Uterus (tissue), 4 donors: ENCODE results near the gene BANK1. TPM values are rescaled to one million over a fixed set of nuclear protein-coding genes. Genes with fewer than 3 reads are reported as not detected.

Experiments used
- DNase-seq, 2 donors: peaks; one replicate each; pipeline ENCODE4 v3.0.0-alpha.2; 2019 to 2020
- H3K27ac ChIP-seq, 2 donors: fragments of 200-600 bp; sonication (generic); 1 replicate in 1 of 2; 2 replicates in 1 of 2; pipeline ENCODE4 v1.5.1; 2016 to 2018
- H3K27me3 ChIP-seq, 2 donors: fragments of 200-600 bp; sonication (generic); one replicate each; pipeline ENCODE4 v1.5.1; 2018 to 2019; ENCODE audit warnings: control low read depth in 1 of 2
- H3K36me3 ChIP-seq, 2 donors: fragments of 200-600 bp; sonication (generic); one replicate each; pipeline ENCODE4 v1.5.1; 2019; ENCODE audit warnings: control low read depth in 1 of 2
- H3K4me1 ChIP-seq, 2 donors: fragments of 200-600 bp; sonication (generic); one replicate each; pipeline ENCODE4 v1.5.1; 2018 to 2019; ENCODE audit warnings: control low read depth in 1 of 2
- H3K4me3 ChIP-seq, 2 donors: fragments of 200-600 bp; sonication (generic); 1 replicate in 1 of 2; 2 replicates in 1 of 2; pipeline ENCODE4 v1.5.1; 2018 to 2019; ENCODE audit warnings: mild to moderate bottlenecking in 1 of 2
- H3K9me3 ChIP-seq, 2 donors: fragments of 200-600 bp; sonication (generic); one replicate each; pipeline ENCODE4 v1.5.1; 2019; ENCODE audit warnings: control low read depth in 1 of 2
- CTCF ChIP-seq, 4 experiments: fragments of 200-600 bp in 2 of 4; fragments of 450-650 bp in 2 of 4; sonication (generic) in 2 of 4; IDR thresholded peaks; one replicate each; pipeline ENCODE4 v1.5.1; 2016 to 2019; ENCODE audit warnings: antibody characterized with exemption in 4 of 4, mild to moderate bottlenecking in 2 of 4, moderate library complexity in 1 of 4
- POLR2A ChIP-seq, 2 donors: fragments of 450-650 bp; IDR thresholded peaks; one replicate each; pipeline ENCODE4 v1.6.1; 2016; ENCODE audit warnings: antibody characterized with exemption in 2 of 2, mild to moderate bottlenecking in 1 of 2, moderate library complexity in 1 of 2
- intact Hi-C: fragments of 100-400 bp; cut with DNase I; formaldehyde crosslinking; loops from one replicate; pipeline ENCODE4 v1.15.1; 2023; ENCODE audit warnings: low total_unique reads
- total RNA-seq, 4 donors: library from RNA; depleted of rRNA in 3 of 4; stranded (reverse); fragments of >200 nt in 3 of 4; gene quantifications; one replicate each; pipeline versions ENCODE4 v1.1.0 to v1.2.4, GENCODE V29; 2014 to 2023
- donor health status: DM: yes; HTN: yes; CAD: no.

The BANK1 gene
- total RNA-seq, 4 donors from 2014 or later, result 0.49 to 3.1 (median 0.59) TPM; not detected in 1

- Histone ChIP-seq H3K27ac (no peak overlapping the region), H3K27me3 (no peaks in the 10 kb centered on the region), H3K9me3 (no peaks in the 10 kb centered on the region), H3K4me1 (no peaks in the 10 kb centered on the region), H3K4me3 (no peak overlapping the region), H3K36me3 (no peaks in the 10 kb centered on the region)
- DNase-seq, result no peak
- intact Hi-C loops, result no loop called here
- no peak for TF ChIP-seq CTCF (IDR thresholded peaks at IDR 0.05)
- TF ChIP-seq POLR2A (IDR thresholded peaks at IDR 0.05), result no peak
Observed at GRCh38 chr4:101862595-101862994, 72.1 kb downstream of the BANK1 start.

- H3K27me3 ChIP-seq, result no peaks in the 10 kb centered on the region
- no peaks in the 10 kb centered on the region for H3K4me1 ChIP-seq
- TF ChIP-seq CTCF (IDR thresholded peaks at IDR 0.05) (no peak), POLR2A (IDR thresholded peaks at IDR 0.05) (no peak)
- intact Hi-C loops, result no loop called here
- H3K9me3 ChIP-seq, result no peaks in the 10 kb centered on the region
- H3K36me3 ChIP-seq, result no peaks in the 10 kb centered on the region
- no peak overlapping the region for H3K27ac ChIP-seq
- H3K4me3 ChIP-seq, result no peak overlapping the region
- DNase-seq, result no peak
Observed at GRCh38 chr4:101864660-101865059, 74.1 kb downstream of the BANK1 start.

- Histone ChIP-seq H3K27me3 (no peaks in the 10 kb centered on the region), H3K9me3 (no peaks in the 10 kb centered on the region), H3K27ac (no peak overlapping the region), H3K4me3 (no peak overlapping the region), H3K36me3 (no peaks in the 10 kb centered on the region), H3K4me1 (no peaks in the 10 kb centered on the region)
- DNase-seq, result no peak
- intact Hi-C loops, result no loop called here
- TF ChIP-seq CTCF (IDR thresholded peaks at IDR 0.05), result no peak
- no peak for TF ChIP-seq POLR2A (IDR thresholded peaks at IDR 0.05)
Observed at GRCh38 chr4:101865501-101866062, 75.1 kb downstream of the BANK1 start.

GRCh38 chr4:101870874-101871273 is 80.3 kb downstream of the BANK1 start:
- intact Hi-C loops, result no loop called here
- no peaks in the 10 kb centered on the region for H3K27me3 ChIP-seq
- DNase-seq, result no peak
- H3K27ac ChIP-seq, result no peak overlapping the region
- H3K4me1 ChIP-seq, result no peaks in the 10 kb centered on the region
- H3K4me3 ChIP-seq, result no peak overlapping the region
- H3K36me3 ChIP-seq, result no peaks in the 10 kb centered on the region
- TF ChIP-seq POLR2A (IDR thresholded peaks at IDR 0.05) (no peak), CTCF (IDR thresholded peaks at IDR 0.05) (no peak)
- H3K9me3 ChIP-seq, result no peaks in the 10 kb centered on the region

- TF ChIP-seq POLR2A (IDR thresholded peaks at IDR 0.05) (no peak), CTCF (IDR thresholded peaks at IDR 0.05) (no peak)
Observed at GRCh38 chr4:101871962-101872676, 81.6 kb downstream of the BANK1 start.

More at GRCh38 chr4:101871962-101872676, 81.6 kb downstream of the BANK1 start:
- Histone ChIP-seq H3K27me3 (no peaks in the 10 kb centered on the region), H3K4me1 (no peaks in the 10 kb centered on the region), H3K27ac (no peak overlapping the region), H3K4me3 (no peak overlapping the region), H3K9me3 (no peaks in the 10 kb centered on the region), H3K36me3 (no peaks in the 10 kb centered on the region)
- intact Hi-C loops, result no loop called here
- DNase-seq, result no peak
